Measurements from ENCODE around the gene CFAP46. TPM values are rescaled to one million over a fixed set of nuclear protein-coding genes. Genes with fewer than 3 reads are reported as not detected.

CFAP46 gene
- polyA plus RNA-seq, 1 of the 3 experiments (the other 2 are of a cell fraction) = 3.9 TPM

GRCh38 chr10:132862485-132863420 is 79.6 kb downstream of the CFAP46 start:
- H3K27me3 ChIP-seq (ENCODE audit: insufficient read depth) = no peaks in the 10 kb centered on the region
- H3K79me2 ChIP-seq (ENCODE audit: insufficient read depth) = no peaks in the 10 kb centered on the region
- H3K36me3 ChIP-seq (replicated peaks in 1 of 2; ENCODE audit: control insufficient read depth in 1 of 2, insufficient read depth in 2 of 2, low read length in 1 of 2) = no peaks in the 10 kb centered on the region
- no peaks in the 10 kb centered on the region for H3F3A ChIP-seq (replicated peaks; ENCODE audit: insufficient read depth)
- H3K4me1 ChIP-seq (ENCODE audit: control insufficient read depth in 1 of 2, insufficient read depth in 2 of 2, low read depth in 1 of 2, low read length in 1 of 2) = no peaks in the 10 kb centered on the region
- WGBS (ENCODE audit: low lambda C conversion rate) = 53% methylated on average over 23 of the region's 34 CpGs
- no peaks in the 10 kb centered on the region for H4K20me1 ChIP-seq (ENCODE audit: insufficient read depth)
- POLR2A ChIA-PET = no interaction called here
- CTCF ChIA-PET = interaction anchor here (1.4 kb wide), 1 partner anchor 208 kb away, joined by 4 read pairs; no protein-coding TSS in a partner anchor
- no peaks in the 10 kb centered on the region for H3K9me3 ChIP-seq
- no peak overlapping the region for H2AFZ ChIP-seq (ENCODE audit: low read depth)
- no peak for DNase-seq
- TF ChIP-seq TCF12 (IDR thresholded peaks at IDR 0.05) (no peak), TEAD4 (IDR thresholded peaks at IDR 0.05; ENCODE audit: borderline replicate concordance, insufficient read depth) (no peak), RAD21 (IDR thresholded peaks at IDR 0.05; ENCODE audit: low read length) (no peak), REST (IDR thresholded peaks at IDR 0.05; ENCODE audit: low read depth, low read length) (no peak), FOXM1 (IDR thresholded peaks at IDR 0.05; ENCODE audit: low read depth) (no peak), JUND (IDR thresholded peaks at IDR 0.05) (no peak), MEF2A (IDR thresholded peaks at IDR 0.05; ENCODE audit: borderline replicate concordance, low read depth) (no peak), YY1 (IDR thresholded peaks at IDR 0.05; ENCODE audit: low read depth) (no peak), CTCF (IDR thresholded peaks at IDR 0.05) (no peak), GABPA (IDR thresholded peaks at IDR 0.05; ENCODE audit: low read depth) (no peak), NRF1 (IDR thresholded peaks at IDR 0.05; ENCODE audit: low read depth, low read length) (no peak), RCOR1 (IDR thresholded peaks at IDR 0.05; ENCODE audit: low read length) (no peak), TAF1 (IDR thresholded peaks at IDR 0.05; ENCODE audit: borderline replicate concordance, low read depth, low read length) (no peak), USF1 (IDR thresholded peaks at IDR 0.05; ENCODE audit: borderline replicate concordance, low read depth) (no peak), MXI1 (IDR thresholded peaks at IDR 0.05; ENCODE audit: low read depth, low read length) (no peak)
- TF ChIP-seq, protein P1, sequence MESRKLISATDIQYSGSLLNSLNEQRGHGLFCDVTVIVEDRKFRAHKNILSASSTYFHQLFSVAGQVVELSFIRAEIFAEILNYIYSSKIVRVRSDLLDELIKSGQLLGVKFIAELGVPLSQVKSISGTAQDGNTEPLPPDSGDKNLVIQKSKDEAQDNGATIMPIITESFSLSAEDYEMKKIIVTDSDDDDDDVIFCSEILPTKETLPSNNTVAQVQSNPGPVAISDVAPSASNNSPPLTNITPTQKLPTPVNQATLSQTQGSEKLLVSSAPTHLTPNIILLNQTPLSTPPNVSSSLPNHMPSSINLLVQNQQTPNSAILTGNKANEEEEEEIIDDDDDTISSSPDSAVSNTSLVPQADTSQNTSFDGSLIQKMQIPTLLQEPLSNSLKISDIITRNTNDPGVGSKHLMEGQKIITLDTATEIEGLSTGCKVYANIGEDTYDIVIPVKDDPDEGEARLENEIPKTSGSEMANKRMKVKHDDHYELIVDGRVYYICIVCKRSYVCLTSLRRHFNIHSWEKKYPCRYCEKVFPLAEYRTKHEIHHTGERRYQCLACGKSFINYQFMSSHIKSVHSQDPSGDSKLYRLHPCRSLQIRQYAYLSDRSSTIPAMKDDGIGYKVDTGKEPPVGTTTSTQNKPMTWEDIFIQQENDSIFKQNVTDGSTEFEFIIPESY (IDR thresholded peaks at IDR 0.05; ENCODE audit: borderline replicate concordance, low read depth) = no peak
- no peak overlapping the region for H3K27ac ChIP-seq (ENCODE audit: low read depth in 2 of 2, low read length in 1 of 2)
- no peaks in the 10 kb centered on the region for H3K9me2 ChIP-seq
- no peak overlapping the region for H3K9ac ChIP-seq
- H3K4me2 ChIP-seq = no peak overlapping the region
- H3K4me3 ChIP-seq (ENCODE audit: low read depth in 2 of 2, low read length in 1 of 2) = no peak overlapping the region
